GM23338 (cell line): ENCODE results near the gene FBXO9.

Experiments used
- CREB1 ChIP-seq: fragments of 250-450 bp; sonication (Bioruptor Pico); IDR thresholded peaks from 2 replicates; pipeline ENCODE4 v1.5.0; 2020; ENCODE audit warnings: low read depth, mild to moderate bottlenecking, moderate library complexity
- CTCF ChIP-seq, 2 experiments: fragments of 200-600 bp in 1 of 2; sonication (generic) in 1 of 2; conservative IDR thresholded peaks; 2 replicates each; pipeline versions ENCODE4 v1.5.1 to v1.6.1; 2016 to 2017; ENCODE audit warnings: antibody characterized with exemption in 2 of 2, low read depth in 2 of 2, mild to moderate bottlenecking in 2 of 2, moderate library complexity in 1 of 2
- EZH2 ChIP-seq: fragments of 200-600 bp; sonication (generic); IDR thresholded peaks from one replicate; pipeline ENCODE4 v1.8.0; 2017; ENCODE audit warnings: antibody characterized with exemption, mild to moderate bottlenecking, low read depth; ENCODE audit not compliant: unreplicated experiment
- EZH2phosphoT487 ChIP-seq: fragments of 200-600 bp; sonication (generic); IDR thresholded peaks from one replicate; pipeline ENCODE4 v1.8.1; 2018; ENCODE audit warnings: antibody characterized with exemption; ENCODE audit not compliant: unreplicated experiment
- NANOG ChIP-seq: IDR thresholded peaks from 2 replicates; pipeline ENCODE4 v1.6.1; 2016; ENCODE audit warnings: antibody characterized with exemption, borderline replicate concordance
- POLR2AphosphoS5 ChIP-seq: IDR thresholded peaks from 2 replicates; pipeline ENCODE4 v1.6.1; 2016; ENCODE audit warnings: antibody characterized with exemption, low read depth
- ZNF114 ChIP-seq: fragments of 250-450 bp; sonication (Bioruptor Pico); IDR thresholded peaks from 2 replicates; pipeline ENCODE4 v1.5.0; 2020; ENCODE audit warnings: mild to moderate bottlenecking, moderate library complexity
- TF ChIP-seq, protein P1 (sequence below): IDR thresholded peaks from one replicate; pipeline ENCODE4 v1.6.1; 2018; ENCODE audit warnings: antibody characterized with exemption; ENCODE audit not compliant: unreplicated experiment
- TF ChIP-seq, protein P2 (sequence below): IDR thresholded peaks from 2 replicates; pipeline ENCODE4 v1.6.1; 2016; ENCODE audit warnings: antibody characterized with exemption

DNA sequence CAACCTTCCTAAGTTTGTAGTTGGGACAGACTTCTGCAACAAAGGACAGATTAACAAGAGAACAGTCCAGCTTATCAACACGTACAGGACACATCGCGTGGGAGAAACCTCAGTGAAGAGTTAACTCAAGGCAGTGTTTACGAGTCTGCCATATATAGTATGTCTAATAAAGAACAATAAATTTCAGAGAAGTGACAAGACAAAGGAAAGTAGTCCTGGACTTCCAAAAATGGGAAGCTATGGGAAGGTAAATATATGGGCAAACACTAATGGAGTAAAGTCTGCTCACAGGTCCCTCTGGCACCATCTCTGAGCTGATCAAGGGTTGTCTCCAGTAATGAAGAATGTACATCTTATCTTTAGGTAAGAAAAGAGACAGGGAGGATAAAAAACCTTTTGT, 48.5 kb downstream of the FBXO9 start:
- TF ChIP-seq, protein P1, sequence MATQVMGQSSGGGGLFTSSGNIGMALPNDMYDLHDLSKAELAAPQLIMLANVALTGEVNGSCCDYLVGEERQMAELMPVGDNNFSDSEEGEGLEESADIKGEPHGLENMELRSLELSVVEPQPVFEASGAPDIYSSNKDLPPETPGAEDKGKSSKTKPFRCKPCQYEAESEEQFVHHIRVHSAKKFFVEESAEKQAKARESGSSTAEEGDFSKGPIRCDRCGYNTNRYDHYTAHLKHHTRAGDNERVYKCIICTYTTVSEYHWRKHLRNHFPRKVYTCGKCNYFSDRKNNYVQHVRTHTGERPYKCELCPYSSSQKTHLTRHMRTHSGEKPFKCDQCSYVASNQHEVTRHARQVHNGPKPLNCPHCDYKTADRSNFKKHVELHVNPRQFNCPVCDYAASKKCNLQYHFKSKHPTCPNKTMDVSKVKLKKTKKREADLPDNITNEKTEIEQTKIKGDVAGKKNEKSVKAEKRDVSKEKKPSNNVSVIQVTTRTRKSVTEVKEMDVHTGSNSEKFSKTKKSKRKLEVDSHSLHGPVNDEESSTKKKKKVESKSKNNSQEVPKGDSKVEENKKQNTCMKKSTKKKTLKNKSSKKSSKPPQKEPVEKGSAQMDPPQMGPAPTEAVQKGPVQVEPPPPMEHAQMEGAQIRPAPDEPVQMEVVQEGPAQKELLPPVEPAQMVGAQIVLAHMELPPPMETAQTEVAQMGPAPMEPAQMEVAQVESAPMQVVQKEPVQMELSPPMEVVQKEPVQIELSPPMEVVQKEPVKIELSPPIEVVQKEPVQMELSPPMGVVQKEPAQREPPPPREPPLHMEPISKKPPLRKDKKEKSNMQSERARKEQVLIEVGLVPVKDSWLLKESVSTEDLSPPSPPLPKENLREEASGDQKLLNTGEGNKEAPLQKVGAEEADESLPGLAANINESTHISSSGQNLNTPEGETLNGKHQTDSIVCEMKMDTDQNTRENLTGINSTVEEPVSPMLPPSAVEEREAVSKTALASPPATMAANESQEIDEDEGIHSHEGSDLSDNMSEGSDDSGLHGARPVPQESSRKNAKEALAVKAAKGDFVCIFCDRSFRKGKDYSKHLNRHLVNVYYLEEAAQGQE = no peak
- TF ChIP-seq CTCF (conservative IDR thresholded peaks at IDR 0.05; ENCODE audit: low read depth in 2 of 2) (no peak), EZH2phosphoT487 (no peak), EZH2 (no peak), POLR2AphosphoS5 (no peak), NANOG (no peak), ZNF114 (CRISPR knock-in tag) (no peak), CREB1 (no peak)
- TF ChIP-seq, protein P2, sequence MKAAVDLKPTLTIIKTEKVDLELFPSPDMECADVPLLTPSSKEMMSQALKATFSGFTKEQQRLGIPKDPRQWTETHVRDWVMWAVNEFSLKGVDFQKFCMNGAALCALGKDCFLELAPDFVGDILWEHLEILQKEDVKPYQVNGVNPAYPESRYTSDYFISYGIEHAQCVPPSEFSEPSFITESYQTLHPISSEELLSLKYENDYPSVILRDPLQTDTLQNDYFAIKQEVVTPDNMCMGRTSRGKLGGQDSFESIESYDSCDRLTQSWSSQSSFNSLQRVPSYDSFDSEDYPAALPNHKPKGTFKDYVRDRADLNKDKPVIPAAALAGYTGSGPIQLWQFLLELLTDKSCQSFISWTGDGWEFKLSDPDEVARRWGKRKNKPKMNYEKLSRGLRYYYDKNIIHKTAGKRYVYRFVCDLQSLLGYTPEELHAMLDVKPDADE = no peak
